Kidney (tissue), 14 donors: Measurements from ENCODE around the gene LDAH. TPM values are rescaled to one million over a fixed set of nuclear protein-coding genes. Genes with fewer than 3 reads are reported as not detected.

Experiments
- DNase-seq, 5 donors: peaks; one replicate each; pipeline ENCODE4 v3.0.0-alpha.2; 2013 to 2020
- FAIRE-seq: peaks from 2 replicates; lab custom pipeline; 2012; peaks lifted over from hg19 to GRCh38; lab: Jason Lieb, UNC
- H3K27ac ChIP-seq, 2 donors: one replicate each; pipeline ENCODE4 v1.7.0; 2013; ENCODE audit warnings: low read depth in 2 of 2, low read length in 2 of 2, inconsistent platforms in 1 of 2
- H3K27me3 ChIP-seq: one replicate; pipeline ENCODE4 v1.7.1; 2013; ENCODE audit warnings: low read length, inconsistent platforms; ENCODE audit not compliant: control insufficient read depth, insufficient read depth
- H3K36me3 ChIP-seq, 3 donors: one replicate each; pipeline versions ENCODE4 v1.7.0 to v1.7.1; 2013; ENCODE audit warnings: low read length in 3 of 3, control low read depth in 1 of 3, inconsistent platforms in 1 of 3; ENCODE audit not compliant: insufficient read depth in 3 of 3, control insufficient read depth in 2 of 3
- H3K4me1 ChIP-seq, 3 donors: one replicate each; pipeline versions ENCODE4 v1.7.0 to v1.7.1; 2013; ENCODE audit warnings: low read length in 3 of 3, inconsistent platforms in 1 of 3, low read depth in 1 of 3; ENCODE audit not compliant: control insufficient read depth in 2 of 3, insufficient read depth in 2 of 3
- H3K4me3 ChIP-seq, 3 donors: one replicate each; pipeline versions ENCODE4 v1.7.0 to v1.8.1; 2013; ENCODE audit warnings: low read length in 3 of 3, control low read depth in 1 of 3, inconsistent platforms in 1 of 3
- H3K9ac ChIP-seq, 3 donors: one replicate each; pipeline versions ENCODE4 v1.7.0 to v1.7.1; 2013; ENCODE audit warnings: low read length in 3 of 3, control low read depth in 1 of 3, inconsistent platforms in 1 of 3
- H3K9me3 ChIP-seq, 3 donors: one replicate each; pipeline versions ENCODE4 v1.7.0 to v1.7.1; 2013; ENCODE audit warnings: low read length in 3 of 3, control low read depth in 1 of 3, inconsistent platforms in 1 of 3; ENCODE audit not compliant: control insufficient read depth in 2 of 3, insufficient read depth in 1 of 3
- CTCF ChIP-seq: IDR thresholded peaks from 3 replicates; pipeline ENCODE4 v1.5.1; 2012; ENCODE audit warnings: mild to moderate bottlenecking, moderate library complexity, borderline replicate concordance; ENCODE audit not compliant: insufficient read depth; ENCODE audit errors: extremely low read depth
- intact Hi-C: fragments of 100-400 bp; cut with DNase I; formaldehyde crosslinking; loops from one replicate; pipeline ENCODE4 v1.11.1; 2022
- polyA plus RNA-seq: library from polyadenylated mRNA; stranded (reverse); fragments of 350-450 nt; fragmentation: Illumina TruSeq; extraction: RNeasy Lipid Tissue Mini Kit (QIAGEN cat#74804); gene quantifications from one replicate; pipeline ENCODE4 v1.2.3, GENCODE V29; 2014; ENCODE audit warnings: low read depth, low replicate concordance; ENCODE audit not compliant: insufficient read depth
- total RNA-seq: library from RNA; stranded (reverse); fragmentation: NEBNext Ultra II Directional; extraction: Animal tissue kit (Norgen Biotek cat#: 25700); gene quantifications from one replicate; pipeline ENCODE4 v1.2.1, GENCODE V29; 2021
- donor health status: control.
- donor health status: control.
- donor health status: control.
- donor health status: control.
- donor health status: control.
- donor health status: DM: yes; HTN: yes; CAD: no.
- donor health status: Normal renal cell carcinoma (clear cell type).

The LDAH gene
- total and polyA plus RNA-seq, 2 donors from 2014 or later = 15.5 to 20.4 TPM

DNA sequence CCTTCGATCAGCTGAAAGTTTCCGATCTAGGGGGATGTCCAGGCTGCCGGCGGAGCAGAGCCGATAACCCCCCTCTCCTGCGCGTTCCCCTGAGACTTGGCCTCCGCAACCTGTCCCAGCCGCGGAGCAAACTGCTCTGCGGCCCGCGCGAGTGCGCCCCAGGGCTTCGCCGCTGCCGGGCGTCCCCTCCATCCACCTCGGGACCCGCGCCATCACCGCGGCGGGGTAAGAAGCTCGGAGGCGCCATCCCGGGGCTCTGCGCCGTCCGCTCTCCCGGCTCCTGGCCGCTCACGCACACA, 156.9 kb downstream of the LDAH start:
- DNase-seq = peak in 2 of 5 donors; percentile 26 to 46
- Histone ChIP-seq H3K36me3 (no peaks in the 10 kb centered on the region), H3K9me3 (no peaks in the 10 kb centered on the region), H3K27me3 (peaks cover 50% of the 10 kb centered on the region), H3K9ac (peak overlapping the region in 2 of 3 donors; percentile 73), H3K27ac (peak overlapping the region; percentile 77 to 78), H3K4me1 (peaks cover 0 to 24% (median 13%) of the 10 kb centered on the region in 3 donors), H3K4me3 (peak overlapping the region; percentile 11 to 67 (median 61))
- intact Hi-C loops = no loop called here
- FAIRE-seq = no peak
- no peak for TF ChIP-seq CTCF

- FAIRE-seq (no peak), DNase-seq (peak in 3 of 5 donors; percentile 23 to 82 (median 61))
- TF ChIP-seq CTCF = no peak
- peak overlapping the region in 1 of 2 donors; percentile 77 for H3K27ac ChIP-seq
- peaks cover 49% of the 10 kb centered on the region for H3K27me3 ChIP-seq
- H3K9ac ChIP-seq = peak overlapping the region in 2 of 3 donors; percentile 73
- intact Hi-C loops = no loop called here
- peak overlapping the region; percentile 11 to 67 (median 61) for H3K4me3 ChIP-seq
- no peaks in the 10 kb centered on the region for H3K36me3 ChIP-seq
- H3K9me3 ChIP-seq = no peaks in the 10 kb centered on the region
- peaks cover 0 to 24% (median 13%) of the 10 kb centered on the region in 3 donors for H3K4me1 ChIP-seq
These were observed 157.5 kb downstream of the LDAH start for GRCh38 chr2:20665243-20666004.

DNA sequence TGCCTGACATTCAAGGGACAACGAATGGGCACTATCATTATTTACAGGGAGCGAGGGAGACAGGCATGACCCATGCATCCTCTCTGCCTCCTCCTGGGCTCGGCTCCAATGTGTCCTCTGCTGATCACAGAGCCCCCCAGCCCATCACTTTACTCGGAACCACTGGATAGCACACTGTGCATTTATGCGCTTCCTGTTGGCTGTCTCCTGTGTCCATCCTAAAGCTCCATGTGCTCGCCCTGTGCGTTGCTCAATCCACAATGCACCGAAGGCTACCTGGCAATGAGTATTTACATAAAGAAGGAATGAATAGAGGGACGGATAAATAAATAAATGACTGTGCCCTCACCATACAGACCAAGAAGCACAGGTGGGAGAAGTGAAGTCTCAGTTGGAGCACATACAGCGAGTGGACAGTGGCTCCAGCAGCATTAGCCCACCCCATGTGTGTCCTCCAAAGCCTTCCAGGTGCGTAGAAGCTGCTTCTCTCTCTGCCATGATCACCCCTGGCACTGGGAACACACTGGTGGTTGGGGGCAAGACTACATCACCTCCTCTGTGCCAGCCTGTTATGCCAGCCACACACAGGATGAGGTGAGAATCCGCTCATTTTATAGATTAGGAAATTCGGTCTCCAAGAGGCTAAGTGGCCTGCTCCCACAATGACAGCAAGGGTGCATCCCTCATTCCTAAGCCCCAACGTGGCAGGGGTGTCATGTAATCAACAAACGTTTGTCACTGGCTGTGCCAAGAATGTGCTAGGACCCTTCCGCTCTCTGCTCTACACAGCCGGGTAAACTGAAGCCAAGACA, 158.3 kb downstream of the LDAH start:
- TF ChIP-seq CTCF = no peak
- FAIRE-seq = no peak
- no peak overlapping the region for H3K27ac ChIP-seq
- no peaks in the 10 kb centered on the region for H3K36me3 ChIP-seq
- H3K4me3 ChIP-seq = peak overlapping the region in 1 of 3 donors; percentile 61
- H3K4me1 ChIP-seq = peaks cover 0 to 24% (median 13%) of the 10 kb centered on the region in 3 donors
- peaks cover 44% of the 10 kb centered on the region for H3K27me3 ChIP-seq
- no peak overlapping the region for H3K9ac ChIP-seq
- DNase-seq = no peak
- intact Hi-C loops = no loop called here
- no peaks in the 10 kb centered on the region for H3K9me3 ChIP-seq
